GM19099 (cell line): ENCODE results near the gene PNCK.

Source experiments
- POLR2A ChIP-seq: IDR thresholded peaks from 3 replicates; pipeline ENCODE4 v1.6.1; 2011; ENCODE audit warnings: low read depth; ENCODE audit not compliant: insufficient read length; ENCODE audit errors: extremely low read depth

Gene PNCK

DNA sequence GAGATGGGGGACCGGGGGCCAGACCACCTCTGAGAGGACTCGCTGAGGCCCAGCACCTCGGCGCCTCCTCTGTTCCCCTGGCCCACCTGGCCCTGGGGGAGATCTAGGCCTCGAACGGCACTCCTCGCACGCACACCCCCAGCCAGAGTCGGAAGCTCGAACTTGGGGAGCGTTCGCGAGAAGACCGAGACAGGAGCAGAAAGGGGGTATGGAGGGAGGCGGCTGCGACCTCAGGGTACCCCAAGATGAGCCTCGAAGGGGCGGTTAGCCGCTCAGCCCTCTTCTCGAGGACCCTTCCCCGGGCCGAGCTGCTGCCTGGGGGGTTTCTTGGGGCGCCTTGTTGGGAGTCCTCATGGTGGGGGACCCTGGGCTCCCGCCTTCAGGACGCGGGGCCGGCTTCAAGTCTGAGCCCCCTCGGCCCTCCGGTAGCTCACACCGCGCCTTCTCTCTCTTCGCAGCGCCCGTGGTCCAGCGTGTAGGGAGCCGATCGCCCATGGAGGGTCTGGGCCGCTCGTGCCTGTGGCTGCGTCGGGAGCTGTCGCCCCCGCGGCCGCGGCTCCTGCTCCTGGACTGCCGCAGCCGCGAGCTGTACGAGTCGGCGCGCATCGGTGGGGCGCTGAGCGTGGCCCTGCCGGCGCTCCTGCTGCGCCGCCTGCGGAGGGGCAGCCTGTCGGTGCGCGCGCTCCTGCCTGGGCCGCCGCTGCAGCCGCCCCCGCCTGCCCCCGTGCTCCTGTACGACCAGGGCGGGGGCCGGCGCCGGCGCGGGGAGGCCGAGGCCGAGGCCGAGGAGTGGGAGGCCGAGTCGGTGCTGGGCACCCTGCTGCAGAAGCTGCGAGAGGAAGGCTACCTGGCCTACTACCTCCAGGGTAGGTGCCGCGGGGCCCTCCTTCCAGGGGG, 25.9 kb downstream of the PNCK start:
- no peak for TF ChIP-seq POLR2A

DNA sequence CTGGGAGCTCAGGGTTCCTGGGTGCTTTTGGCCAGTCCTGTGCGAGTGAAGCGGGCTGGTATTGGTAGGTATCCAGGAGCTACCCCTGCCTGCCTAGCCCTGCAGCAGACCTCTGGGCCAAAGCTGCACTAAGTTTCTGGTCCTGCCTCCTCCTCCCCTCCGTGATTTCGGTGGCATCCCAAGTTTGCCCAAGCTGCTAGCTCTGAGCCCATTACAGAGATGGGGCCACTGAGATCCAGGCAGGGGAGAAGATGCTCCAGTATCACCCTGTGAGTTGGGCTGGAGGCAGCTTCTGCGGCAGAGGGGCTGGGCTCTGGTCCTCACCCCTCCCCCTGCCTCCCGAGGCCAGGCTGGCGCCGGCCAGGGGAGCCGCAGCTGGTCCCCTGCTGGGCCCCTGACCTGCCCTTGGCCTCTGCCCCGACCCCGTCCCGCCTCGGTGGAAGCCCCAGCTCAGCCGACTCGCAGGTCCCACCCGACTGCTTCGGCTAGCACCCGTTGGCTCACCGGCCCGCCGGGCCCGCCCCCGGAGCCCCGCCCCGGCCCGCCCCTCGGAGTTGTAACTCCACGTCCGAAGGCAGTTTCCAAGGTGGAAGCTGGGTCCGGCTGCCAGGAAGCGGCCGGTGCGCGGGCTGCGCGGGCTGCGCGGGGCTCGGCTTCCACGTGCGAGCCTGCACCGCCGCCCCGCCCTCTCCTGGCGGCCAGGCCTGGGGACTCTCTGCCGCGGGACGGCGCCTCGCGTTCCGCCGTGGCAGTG, 26.8 kb downstream of the PNCK start, which contains the start of gene DUSP9:
DUSP9 (plus strand) TSS at position 584 of the 754 bp plus-strand sequence. CDS start 751 bp downstream, outside the sequence.
- TF ChIP-seq POLR2A = no peak

DNA sequence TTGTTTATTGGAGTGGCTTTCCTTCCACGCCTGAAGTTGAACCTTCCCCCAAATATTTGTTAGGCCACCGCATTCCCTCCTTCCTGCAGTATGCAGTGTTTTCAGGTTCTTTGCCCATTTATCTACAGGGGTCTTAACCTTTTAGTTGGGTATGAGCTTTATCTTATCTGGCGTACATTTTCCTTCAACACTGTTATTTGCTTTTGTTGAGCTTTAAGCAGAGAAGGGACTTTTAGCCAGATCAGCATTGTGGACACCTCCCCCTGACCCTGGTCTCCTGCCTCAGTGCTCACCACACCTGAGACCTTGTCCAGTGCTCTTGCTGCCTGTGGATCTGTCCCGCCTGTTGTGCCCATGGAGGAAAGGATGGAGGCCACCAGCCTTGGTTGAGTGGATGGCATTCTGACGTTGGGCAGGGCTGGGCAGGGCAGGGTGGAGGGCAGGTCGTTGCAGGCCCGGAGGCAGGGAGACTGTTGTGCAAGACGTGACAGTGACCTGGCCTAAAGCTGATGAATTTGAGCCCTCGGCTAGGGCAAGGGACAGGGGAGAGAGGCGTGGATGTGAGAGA, 27.6 kb downstream of the PNCK start:
- TF ChIP-seq POLR2A = no peak

DNA sequence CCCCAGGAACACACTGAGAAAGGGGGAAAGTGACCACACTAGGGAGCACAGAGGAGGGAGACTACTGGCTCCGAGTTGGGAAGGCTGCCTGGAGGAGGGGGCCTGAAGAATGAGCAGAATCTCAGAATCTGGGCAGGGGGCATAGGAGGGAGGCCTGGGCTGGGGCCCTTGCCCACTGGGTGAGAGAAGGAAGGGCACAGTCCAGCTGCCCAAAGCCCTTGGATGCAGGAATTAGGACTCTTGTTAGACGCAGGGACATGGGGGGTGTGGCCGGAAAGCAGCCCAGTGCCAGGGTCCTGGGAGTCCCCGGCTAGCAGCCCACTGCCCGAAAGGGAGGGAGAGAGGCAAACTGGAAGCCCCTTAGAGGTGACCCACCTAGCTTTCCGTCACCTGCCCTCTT, 28.5 kb downstream of the PNCK start:
- TF ChIP-seq POLR2A = no peak

DNA sequence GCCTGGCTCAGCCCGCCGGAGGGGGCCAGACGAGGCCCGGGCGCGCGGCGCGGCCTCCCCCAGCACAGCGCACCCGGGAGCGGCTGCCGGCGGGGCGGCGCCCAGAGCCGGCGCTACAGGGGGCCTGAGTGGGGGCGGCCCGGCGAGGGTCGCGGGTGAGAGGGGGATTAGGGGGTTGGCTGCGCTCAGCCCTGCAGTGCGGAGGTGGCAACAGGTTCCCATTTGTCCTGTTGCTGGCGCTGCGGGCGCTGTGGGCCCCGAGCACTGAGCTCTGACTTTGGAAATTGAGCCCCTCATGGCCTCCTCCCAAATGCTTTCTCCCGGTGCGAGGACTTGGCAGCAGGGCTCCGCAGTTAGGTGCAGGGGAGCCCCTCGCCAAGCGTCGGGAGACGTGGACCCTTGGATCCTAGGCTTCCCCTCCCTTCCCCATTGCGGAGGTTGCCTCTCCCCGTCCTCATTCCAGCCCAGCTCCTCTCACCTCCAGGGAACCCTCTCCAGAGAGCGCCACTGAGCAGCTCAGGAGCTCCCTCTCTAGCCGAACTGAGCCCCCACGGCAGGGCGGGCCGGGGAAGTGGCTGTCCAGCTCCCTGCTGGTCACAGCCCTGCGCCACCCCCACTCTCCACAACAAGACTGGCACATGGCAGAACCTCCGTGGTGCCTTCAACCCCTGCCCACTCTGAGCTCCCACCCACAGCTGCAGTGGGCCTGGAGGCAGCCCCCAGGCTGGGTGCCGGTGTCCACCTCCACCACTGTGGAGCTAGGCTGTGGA, 29.1 kb downstream of the PNCK start:
- TF ChIP-seq POLR2A = no peak

DNA sequence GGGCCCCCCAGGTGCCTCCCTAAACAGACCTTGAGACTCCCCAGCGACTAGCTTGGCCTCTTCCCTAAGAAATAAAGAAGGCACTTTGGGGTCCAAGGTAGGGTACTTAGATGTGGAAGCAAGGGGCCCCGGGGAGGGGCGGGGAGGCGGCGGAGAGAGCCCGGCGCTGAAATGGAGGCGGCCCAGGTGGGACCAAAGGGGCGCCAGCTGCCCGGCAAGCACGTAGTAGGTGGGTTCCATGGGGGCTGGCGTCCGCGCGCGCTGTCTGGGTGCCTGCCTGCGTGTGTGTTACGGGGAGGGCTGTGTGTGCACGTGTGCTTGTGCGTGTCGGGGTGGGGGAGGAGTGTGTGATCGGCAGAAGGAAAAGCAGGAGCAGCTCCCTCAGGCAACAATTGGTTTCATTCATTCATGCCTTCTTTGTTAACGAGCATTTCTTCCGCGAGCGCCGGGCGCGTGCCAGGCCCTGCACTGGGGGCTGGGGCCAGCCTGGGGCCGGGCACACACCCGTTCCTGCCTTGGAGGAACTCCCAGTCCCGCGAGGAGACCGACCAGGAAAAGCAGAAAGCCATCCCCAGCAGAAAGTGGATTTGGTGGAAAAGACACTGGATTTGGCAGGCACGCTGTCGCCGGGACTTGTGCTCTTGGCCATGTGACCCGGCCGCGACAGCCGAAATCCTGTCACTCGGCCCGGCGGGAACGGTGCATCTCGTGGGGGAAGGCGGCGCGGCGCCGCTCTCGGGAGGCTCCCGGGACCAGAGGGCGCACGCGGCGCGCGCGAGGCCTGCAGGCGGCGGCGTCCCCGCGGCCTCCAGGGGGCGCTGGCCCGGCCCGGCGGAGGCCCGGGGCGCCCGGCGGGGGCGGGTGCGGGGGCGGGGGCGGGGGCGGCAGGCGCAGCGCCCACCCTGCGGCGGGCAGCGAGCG, 29.9 kb downstream of the PNCK start:
- no peak for TF ChIP-seq POLR2A

DNA sequence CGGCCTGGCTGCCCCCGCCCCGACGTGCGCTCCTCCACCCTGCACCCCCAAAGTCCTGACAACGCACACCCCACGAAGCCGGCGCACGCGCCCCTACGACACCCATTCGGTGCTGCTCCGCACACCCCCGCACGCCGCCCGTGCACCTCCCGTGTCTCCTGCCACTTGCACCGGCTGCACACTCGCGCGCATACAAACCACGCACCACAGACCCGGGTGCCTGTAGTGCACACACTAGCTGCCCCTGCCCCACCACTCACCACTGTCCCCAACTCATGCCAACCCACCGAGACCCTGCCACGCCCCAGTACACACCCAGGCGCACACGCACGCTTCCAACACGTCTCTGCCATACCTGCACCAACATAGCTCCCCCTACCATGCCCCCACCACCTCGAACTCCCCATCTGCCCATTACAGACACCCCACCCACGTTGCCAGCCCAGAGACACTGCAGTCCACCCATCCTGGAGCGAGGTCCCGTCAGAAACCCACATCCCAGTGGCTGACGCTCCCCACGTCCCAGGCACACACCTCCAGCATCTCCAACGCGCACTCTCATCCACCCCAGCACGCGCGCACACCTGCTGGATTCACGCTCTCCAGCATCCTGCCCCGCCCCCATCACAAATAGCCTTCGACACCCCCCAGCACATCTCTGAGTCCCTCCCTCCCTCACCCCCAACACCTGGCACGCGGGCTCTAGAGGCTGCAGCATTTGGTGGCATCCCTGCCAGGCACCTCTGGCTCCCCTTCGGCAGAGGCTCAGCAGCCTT, 30.8 kb downstream of the PNCK start:
- no peak for TF ChIP-seq POLR2A

DNA sequence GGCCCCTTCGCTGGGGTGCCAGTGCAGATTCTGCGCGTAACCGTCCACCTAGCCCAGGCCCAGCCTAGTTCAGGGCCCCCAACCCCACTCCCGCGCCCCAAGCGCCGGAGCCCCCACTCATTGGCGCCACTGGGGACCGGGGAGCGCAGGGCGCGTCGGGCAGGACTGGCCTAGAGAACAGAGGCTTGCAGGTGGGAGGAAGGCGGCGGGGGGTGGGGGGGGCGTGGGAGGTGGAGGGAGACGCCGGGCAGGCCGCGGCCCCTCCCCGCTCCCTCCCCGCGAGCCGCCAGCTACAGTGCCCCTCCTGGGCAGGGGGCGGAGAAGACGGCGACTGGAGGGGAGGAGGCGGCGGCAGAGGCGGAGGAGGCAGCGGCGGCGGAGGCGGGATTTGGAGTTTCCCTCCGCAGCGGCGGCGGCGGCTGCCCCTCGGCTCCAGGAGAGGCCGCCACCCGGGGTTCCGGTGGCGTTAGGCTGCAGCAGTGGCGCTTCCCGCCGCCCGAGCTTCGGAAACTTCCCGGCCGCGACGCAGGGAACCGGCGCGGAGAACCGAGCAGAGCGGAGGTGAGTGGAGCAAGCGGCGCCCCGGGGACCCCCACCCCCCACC, 31.5 kb downstream of the PNCK start:
- no peak for TF ChIP-seq POLR2A

DNA sequence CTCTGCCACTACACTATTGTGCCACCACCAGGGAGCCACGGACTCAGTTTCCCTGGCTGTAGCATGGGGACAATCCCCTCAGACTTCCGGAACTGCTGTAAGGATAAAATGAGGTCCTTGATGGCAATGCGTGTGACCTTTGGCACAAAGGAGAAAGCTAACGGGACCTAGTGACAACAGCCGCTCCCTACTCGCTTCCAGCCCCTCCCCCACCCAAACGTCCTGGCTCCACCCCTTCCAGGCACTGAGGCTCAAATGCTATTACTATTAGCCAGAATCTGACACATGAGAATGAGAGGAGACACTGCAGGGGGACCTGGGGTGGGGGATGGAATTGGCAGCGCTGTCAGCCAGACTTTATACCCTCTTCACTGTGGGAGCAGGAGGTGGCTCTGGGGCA, 32.0 kb downstream of the PNCK start:
- no peak for TF ChIP-seq POLR2A

DNA sequence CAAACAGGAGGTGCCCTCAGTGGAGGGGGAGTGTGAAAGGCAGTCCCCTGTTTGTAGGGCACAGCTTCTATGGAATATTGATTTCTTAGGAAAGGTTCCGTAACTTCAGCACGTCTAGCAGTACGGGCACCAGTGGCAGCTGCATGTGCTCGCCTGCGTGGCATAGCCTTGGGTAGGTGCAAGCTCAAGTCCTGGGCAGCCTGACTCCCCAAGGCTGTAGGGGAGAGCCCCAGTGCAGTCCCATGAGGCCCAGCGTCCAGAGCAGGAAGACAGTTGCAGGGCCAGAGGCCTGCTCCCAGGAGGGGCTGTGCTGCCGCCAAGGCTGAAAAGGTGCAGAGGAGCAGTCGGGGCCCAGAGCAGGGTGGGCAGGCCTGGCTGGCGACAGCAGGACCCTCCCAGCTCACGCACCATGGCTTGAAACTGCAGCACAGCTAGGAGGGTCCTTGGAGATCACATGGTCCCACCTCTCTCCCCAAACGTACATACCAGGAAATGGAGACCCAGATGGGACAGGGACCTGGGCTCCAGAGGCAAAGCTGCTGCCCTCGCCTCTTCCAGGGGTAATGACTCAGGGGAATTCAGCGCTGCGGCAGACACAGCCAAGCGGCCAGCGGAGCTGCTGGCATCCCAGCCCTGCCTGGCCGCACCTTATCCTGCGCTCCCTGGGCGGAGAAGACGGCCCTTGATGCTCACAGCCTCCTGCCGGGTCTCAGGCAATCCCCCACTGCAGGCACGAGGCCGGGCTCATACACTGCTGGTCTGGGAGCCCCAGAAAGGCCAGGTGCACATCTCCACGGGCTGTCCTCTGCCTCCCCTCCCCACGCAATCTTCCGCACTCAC, 32.7 kb downstream of the PNCK start:
- TF ChIP-seq POLR2A = no peak

DNA sequence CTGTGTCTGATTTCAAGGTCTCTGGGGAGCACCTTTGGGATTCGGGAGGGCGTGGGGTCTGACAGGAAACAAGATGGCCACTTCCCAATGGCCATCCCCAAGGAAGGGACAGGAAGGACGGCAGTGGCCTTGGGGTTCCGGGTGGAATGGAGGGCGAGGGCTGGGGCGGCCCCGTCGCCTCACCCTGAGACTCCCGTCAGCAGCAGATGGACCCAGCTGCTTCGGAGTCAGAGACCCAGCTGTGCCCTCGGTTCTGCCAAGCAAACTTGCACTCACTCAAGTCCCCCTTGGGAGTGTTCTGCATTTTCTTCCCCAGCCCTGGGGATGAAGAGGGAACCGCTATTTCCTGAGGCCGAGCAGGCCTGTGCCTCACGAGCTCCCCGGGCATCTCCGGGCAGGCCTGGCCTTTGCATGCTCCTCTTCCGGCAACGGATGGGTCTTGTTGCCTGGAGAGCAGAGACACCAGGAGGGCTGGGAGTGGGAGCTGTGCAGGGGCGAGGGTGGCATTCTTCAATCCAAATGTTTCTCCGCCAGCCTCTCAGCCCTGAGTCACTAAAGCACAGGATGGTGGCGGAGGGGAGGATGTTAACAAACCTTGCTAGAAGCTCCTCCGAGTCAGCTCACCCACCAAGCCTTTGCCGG, 33.4 kb downstream of the PNCK start:
- TF ChIP-seq POLR2A = no peak
